HepG2 (cell line): Measurements from ENCODE around the gene UPF3A. TPM values are rescaled to one million over a fixed set of nuclear protein-coding genes. Genes with fewer than 3 reads are reported as not detected.

Source experiments
- CCAR2 ChIP-seq: fragments of 200-400 bp; formaldehyde crosslinking; optimal IDR thresholded peaks from 2 replicates; pipeline ENCODE3; 2018; ENCODE audit warnings: low read depth, mild to moderate bottlenecking, low read length, moderate library complexity
- ESRRA ChIP-seq: sonication (generic); formaldehyde crosslinking; IDR thresholded peaks from 2 replicates; pipeline ENCODE4 v1.5.1; 2020; ENCODE audit warnings: mild to moderate bottlenecking, low read depth, missing genetic modification reagents
- FLYWCH1 ChIP-seq: sonication (generic); formaldehyde crosslinking; IDR thresholded peaks from 2 replicates; pipeline ENCODE4 v1.8.1; 2023; ENCODE audit warnings: mild to moderate bottlenecking, missing genetic modification reagents
- GPN1 ChIP-seq: sonication (generic); formaldehyde crosslinking; IDR thresholded peaks from 2 replicates; pipeline ENCODE4 v1.5.1; 2020; ENCODE audit warnings: missing genetic modification reagents, borderline replicate concordance
- NCOA5 ChIP-seq: sonication (generic); formaldehyde crosslinking; IDR thresholded peaks from 2 replicates; pipeline ENCODE4 v1.4.0; 2020; ENCODE audit warnings: missing genetic modification reagents
- REPIN1 ChIP-seq: sonication (generic); formaldehyde crosslinking; IDR thresholded peaks from 2 replicates; pipeline ENCODE4 v1.8.0; 2022; ENCODE audit warnings: missing genetic modification reagents, low read depth, mild to moderate bottlenecking, borderline replicate concordance
- STAT6 ChIP-seq: sonication (generic); formaldehyde crosslinking; IDR thresholded peaks from 2 replicates; pipeline ENCODE4 v1.4.0; 2020; ENCODE audit warnings: missing genetic modification reagents, mild to moderate bottlenecking, borderline replicate concordance
- YEATS2 ChIP-seq: sonication (generic); formaldehyde crosslinking; IDR thresholded peaks from 2 replicates; pipeline ENCODE4 v1.4.0; 2020; ENCODE audit warnings: missing genetic modification reagents, borderline replicate concordance
- ZFP90 ChIP-seq: sonication (generic); formaldehyde crosslinking; IDR thresholded peaks from 2 replicates; pipeline ENCODE4 v1.8.0; 2022; ENCODE audit warnings: missing genetic modification reagents, mild to moderate bottlenecking, inconsistent platforms, borderline replicate concordance
- ZNF124 ChIP-seq: sonication (generic); formaldehyde crosslinking; IDR thresholded peaks from 2 replicates; pipeline ENCODE4 v1.4.0; 2020; ENCODE audit warnings: missing genetic modification reagents
- ZNF737 ChIP-seq: sonication (generic); formaldehyde crosslinking; IDR thresholded peaks from 2 replicates; pipeline ENCODE4 v1.5.0; 2020; ENCODE audit warnings: missing genetic modification reagents, mild to moderate bottlenecking, borderline replicate concordance
- ZNF816 ChIP-seq: sonication (generic); formaldehyde crosslinking; IDR thresholded peaks from 2 replicates; pipeline ENCODE4 v1.8.0; 2022; ENCODE audit warnings: missing genetic modification reagents, mild to moderate bottlenecking, borderline replicate concordance
- ZSCAN12 ChIP-seq: sonication (generic); formaldehyde crosslinking; IDR thresholded peaks from 2 replicates; pipeline ENCODE4 v1.9.0; 2021; ENCODE audit warnings: mild to moderate bottlenecking, missing genetic modification reagents
- ZSCAN25 ChIP-seq: sonication (generic); formaldehyde crosslinking; IDR thresholded peaks from 2 replicates; pipeline ENCODE4 v1.8.0; 2022; ENCODE audit warnings: mild to moderate bottlenecking, missing genetic modification reagents
- polyA plus RNA-seq, 8 experiments: library from polyadenylated mRNA; depleted of rRNA in 3 of 8; stranded (reverse) in 7 of 8; unstranded in 1 of 8; fragments of >200 nt; fragmentation: Illumina TruSeq in 4 of 8; extraction: Trizol in 4 of 8; gene quantifications; 2 replicates each; pipeline versions ENCODE4 v1.2.1 to v1.2.3, GENCODE V29; 2011 to 2016; ENCODE audit warnings: low read depth in 4 of 8, missing spikeins in 1 of 8, mixed read lengths in 1 of 8; ENCODE audit not compliant: insufficient read depth in 1 of 8
- total RNA-seq, 5 experiments: library from RNA; depleted of rRNA; stranded (reverse); fragments of >200 nt; fragmentation: Illumina TruSeq; extraction: Trizol; gene quantifications; 2 replicates each; pipeline ENCODE4 v1.2.3, GENCODE V29; 2016; ENCODE audit warnings: low read depth in 1 of 5
- TF ChIP-seq, protein P1 (sequence below): sonication (generic); formaldehyde crosslinking; IDR thresholded peaks from 2 replicates; pipeline ENCODE4 v1.5.0; 2020; ENCODE audit warnings: mild to moderate bottlenecking, missing genetic modification reagents
- TF ChIP-seq, protein P2 (sequence below): sonication (generic); formaldehyde crosslinking; IDR thresholded peaks from 2 replicates; pipeline ENCODE4 v1.9.0; 2021; ENCODE audit warnings: missing genetic modification reagents, borderline replicate concordance
- TF ChIP-seq, protein P3 (sequence below): sonication (generic); formaldehyde crosslinking; IDR thresholded peaks from 2 replicates; pipeline ENCODE4 v1.5.1; 2020; ENCODE audit warnings: missing genetic modification reagents, mild to moderate bottlenecking, borderline replicate concordance
- TF ChIP-seq, protein P4 (sequence below): sonication (generic); formaldehyde crosslinking; IDR thresholded peaks from 2 replicates; pipeline ENCODE4 v1.4.0; 2020; ENCODE audit warnings: low read depth, mild to moderate bottlenecking, missing genetic modification reagents

Gene UPF3A
- total and polyA plus RNA-seq, 2 of the 13 experiments (the other 11 are each of a cell fraction or from before 2014, with no cell fraction given) = 60.2 to 63.8 TPM

DNA sequence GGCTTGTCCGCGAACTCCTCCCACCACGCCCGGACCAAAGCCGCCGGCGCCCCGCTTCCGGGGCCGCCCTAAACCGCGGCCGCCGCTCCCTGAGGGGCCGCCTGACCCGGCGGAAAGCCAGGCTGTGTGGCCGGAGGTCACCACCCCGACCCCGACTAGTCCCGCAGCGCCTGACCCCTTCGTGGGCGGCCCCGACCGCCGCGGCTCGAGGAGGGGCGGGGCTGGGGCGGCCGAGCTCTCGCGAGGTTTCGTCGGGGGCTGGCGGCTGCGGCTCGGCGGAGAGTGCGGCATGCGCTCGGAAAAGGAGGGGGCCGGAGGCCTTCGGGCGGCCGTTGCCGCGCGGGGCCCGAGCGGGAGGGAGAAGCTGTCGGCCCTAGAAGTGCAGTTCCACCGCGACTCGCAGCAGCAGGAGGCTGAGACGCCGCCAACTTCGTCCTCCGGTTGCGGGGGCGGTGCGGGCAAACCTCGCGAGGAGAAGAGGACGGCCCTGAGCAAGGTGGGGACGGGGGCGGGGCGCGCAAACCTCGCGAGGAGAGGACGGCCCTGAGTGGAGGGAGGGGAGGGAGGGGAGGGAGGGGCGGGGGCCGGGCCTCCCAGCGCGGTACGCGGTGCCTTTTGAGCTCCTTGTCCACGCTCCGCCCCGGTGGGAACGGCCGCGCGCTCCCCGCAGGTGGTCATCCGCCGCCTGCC, at the start of gene UPF3A (continued):
- TF ChIP-seq, protein P1, sequence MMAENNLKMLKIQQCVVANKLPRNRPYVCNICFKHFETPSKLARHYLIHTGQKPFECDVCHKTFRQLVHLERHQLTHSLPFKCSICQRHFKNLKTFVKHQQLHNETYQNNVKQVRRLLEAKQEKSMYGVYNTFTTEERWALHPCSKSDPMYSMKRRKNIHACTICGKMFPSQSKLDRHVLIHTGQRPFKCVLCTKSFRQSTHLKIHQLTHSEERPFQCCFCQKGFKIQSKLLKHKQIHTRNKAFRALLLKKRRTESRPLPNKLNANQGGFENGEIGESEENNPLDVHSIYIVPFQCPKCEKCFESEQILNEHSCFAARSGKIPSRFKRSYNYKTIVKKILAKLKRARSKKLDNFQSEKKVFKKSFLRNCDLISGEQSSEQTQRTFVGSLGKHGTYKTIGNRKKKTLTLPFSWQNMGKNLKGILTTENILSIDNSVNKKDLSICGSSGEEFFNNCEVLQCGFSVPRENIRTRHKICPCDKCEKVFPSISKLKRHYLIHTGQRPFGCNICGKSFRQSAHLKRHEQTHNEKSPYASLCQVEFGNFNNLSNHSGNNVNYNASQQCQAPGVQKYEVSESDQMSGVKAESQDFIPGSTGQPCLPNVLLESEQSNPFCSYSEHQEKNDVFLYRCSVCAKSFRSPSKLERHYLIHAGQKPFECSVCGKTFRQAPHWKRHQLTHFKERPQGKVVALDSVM (CRISPR knock-in tag) = 0 out of 2 replicates have a peak, but pooled peaks have one; percentile 44
- TF ChIP-seq ESRRA (CRISPR knock-in tag) (peak; percentile 60; the same call in 1 of the 2 replicates), ZSCAN12 (no peak), FLYWCH1 (no peak), ZFP90 (CRISPR knock-in tag) (peak; percentile 54; the same call in 1 of the 2 replicates), STAT6 (CRISPR knock-in tag) (no peak), CCAR2 (no peak), ZNF737 (CRISPR knock-in tag) (no peak), ZNF816 (CRISPR knock-in tag) (no peak), ZNF124 (CRISPR knock-in tag) (no peak; the same call in 1 of the 2 replicates), YEATS2 (CRISPR knock-in tag) (peak; percentile 68; the same call in 1 of the 2 replicates), NCOA5 (no peak), REPIN1 (no peak; the same call in 1 of the 2 replicates), ZSCAN25 (CRISPR knock-in tag) (peak; percentile 44; the same call in 1 of the 2 replicates), GPN1 (CRISPR knock-in tag) (no peak)
- TF ChIP-seq, protein P2, sequence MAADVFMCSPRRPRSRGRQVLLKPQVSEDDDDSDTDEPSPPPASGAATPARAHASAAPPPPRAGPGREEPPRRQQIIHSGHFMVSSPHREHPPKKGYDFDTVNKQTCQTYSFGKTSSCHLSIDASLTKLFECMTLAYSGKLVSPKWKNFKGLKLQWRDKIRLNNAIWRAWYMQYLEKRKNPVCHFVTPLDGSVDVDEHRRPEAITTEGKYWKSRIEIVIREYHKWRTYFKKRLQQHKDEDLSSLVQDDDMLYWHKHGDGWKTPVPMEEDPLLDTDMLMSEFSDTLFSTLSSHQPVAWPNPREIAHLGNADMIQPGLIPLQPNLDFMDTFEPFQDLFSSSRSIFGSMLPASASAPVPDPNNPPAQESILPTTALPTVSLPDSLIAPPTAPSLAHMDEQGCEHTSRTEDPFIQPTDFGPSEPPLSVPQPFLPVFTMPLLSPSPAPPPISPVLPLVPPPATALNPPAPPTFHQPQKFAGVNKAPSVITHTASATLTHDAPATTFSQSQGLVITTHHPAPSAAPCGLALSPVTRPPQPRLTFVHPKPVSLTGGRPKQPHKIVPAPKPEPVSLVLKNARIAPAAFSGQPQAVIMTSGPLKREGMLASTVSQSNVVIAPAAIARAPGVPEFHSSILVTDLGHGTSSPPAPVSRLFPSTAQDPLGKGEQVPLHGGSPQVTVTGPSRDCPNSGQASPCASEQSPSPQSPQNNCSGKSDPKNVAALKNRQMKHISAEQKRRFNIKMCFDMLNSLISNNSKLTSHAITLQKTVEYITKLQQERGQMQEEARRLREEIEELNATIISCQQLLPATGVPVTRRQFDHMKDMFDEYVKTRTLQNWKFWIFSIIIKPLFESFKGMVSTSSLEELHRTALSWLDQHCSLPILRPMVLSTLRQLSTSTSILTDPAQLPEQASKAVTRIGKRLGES (CRISPR knock-in tag) = no peak
- TF ChIP-seq, protein P3, sequence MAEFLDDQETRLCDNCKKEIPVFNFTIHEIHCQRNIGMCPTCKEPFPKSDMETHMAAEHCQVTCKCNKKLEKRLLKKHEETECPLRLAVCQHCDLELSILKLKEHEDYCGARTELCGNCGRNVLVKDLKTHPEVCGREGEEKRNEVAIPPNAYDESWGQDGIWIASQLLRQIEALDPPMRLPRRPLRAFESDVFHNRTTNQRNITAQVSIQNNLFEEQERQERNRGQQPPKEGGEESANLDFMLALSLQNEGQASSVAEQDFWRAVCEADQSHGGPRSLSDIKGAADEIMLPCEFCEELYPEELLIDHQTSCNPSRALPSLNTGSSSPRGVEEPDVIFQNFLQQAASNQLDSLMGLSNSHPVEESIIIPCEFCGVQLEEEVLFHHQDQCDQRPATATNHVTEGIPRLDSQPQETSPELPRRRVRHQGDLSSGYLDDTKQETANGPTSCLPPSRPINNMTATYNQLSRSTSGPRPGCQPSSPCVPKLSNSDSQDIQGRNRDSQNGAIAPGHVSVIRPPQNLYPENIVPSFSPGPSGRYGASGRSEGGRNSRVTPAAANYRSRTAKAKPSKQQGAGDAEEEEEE = no peak
- TF ChIP-seq, protein P4, sequence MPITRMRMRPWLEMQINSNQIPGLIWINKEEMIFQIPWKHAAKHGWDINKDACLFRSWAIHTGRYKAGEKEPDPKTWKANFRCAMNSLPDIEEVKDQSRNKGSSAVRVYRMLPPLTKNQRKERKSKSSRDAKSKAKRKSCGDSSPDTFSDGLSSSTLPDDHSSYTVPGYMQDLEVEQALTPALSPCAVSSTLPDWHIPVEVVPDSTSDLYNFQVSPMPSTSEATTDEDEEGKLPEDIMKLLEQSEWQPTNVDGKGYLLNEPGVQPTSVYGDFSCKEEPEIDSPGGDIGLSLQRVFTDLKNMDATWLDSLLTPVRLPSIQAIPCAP (CRISPR knock-in tag) = no peak
